Hepatocyte (in vitro differentiated cells): Measurements from ENCODE around the gene LRRC28. TPM values are rescaled to one million over a fixed set of nuclear protein-coding genes. Genes with fewer than 3 reads are reported as not detected.
A peak's percentile ranks its signal among the peaks of the same experiment; 100 is the strongest.

Experiments
- DNase-seq: peaks from one replicate; pipeline ENCODE4 v3.0.0-alpha.2; 2016; ENCODE audit warnings: low spot score
- H2AFZ ChIP-seq: fragments of 200-600 bp; sonication (generic); 2 replicates; pipeline ENCODE4 v1.6.0; 2016; ENCODE audit warnings: antibody characterized with exemption, mild to moderate bottlenecking
- H3K27ac ChIP-seq: fragments of 200-600 bp; sonication (generic); 2 replicates; pipeline ENCODE4 v1.5.1; 2016; ENCODE audit warnings: mild to moderate bottlenecking
- H3K27me3 ChIP-seq: fragments of 200-600 bp; sonication (generic); 2 replicates; pipeline ENCODE4 v1.6.1; 2016
- H3K36me3 ChIP-seq: fragments of 200-600 bp; sonication (generic); replicated peaks from 2 replicates; pipeline ENCODE4 v1.5.1; 2016; ENCODE audit warnings: low read depth; ENCODE audit not compliant: insufficient read depth
- H3K4me1 ChIP-seq: fragments of 200-600 bp; sonication (generic); 2 replicates; pipeline ENCODE4 v1.5.1; 2016; ENCODE audit warnings: mild to moderate bottlenecking, moderate library complexity; ENCODE audit not compliant: insufficient read depth
- H3K4me2 ChIP-seq: fragments of 200-600 bp; sonication (generic); 2 replicates; pipeline ENCODE4 v1.6.0; 2016
- H3K4me3 ChIP-seq: fragments of 200-600 bp; sonication (generic); 2 replicates; pipeline ENCODE4 v1.5.1; 2016; ENCODE audit warnings: mild to moderate bottlenecking
- H3K79me2 ChIP-seq: fragments of 200-600 bp; sonication (generic); 2 replicates; pipeline ENCODE4 v1.6.0; 2017; ENCODE audit warnings: mild to moderate bottlenecking
- H3K9me2 ChIP-seq: fragments of 200-600 bp; sonication (generic); replicated peaks from 2 replicates; pipeline ENCODE4 v1.6.0; 2017; ENCODE audit warnings: mild to moderate bottlenecking; ENCODE audit not compliant: insufficient read depth
- H3K9me3 ChIP-seq: fragments of 200-600 bp; sonication (generic); 2 replicates; pipeline ENCODE4 v1.5.1; 2016; ENCODE audit warnings: low read depth, mild to moderate bottlenecking
- H4K20me1 ChIP-seq: fragments of 200-600 bp; sonication (generic); 2 replicates; pipeline ENCODE4 v1.6.0; 2016; ENCODE audit warnings: mild to moderate bottlenecking; ENCODE audit not compliant: insufficient read depth, poor library complexity, severe bottlenecking
- EZH2 ChIP-seq: fragments of 200-600 bp; sonication (generic); IDR thresholded peaks from 2 replicates; pipeline ENCODE4 v1.6.1; 2016; ENCODE audit warnings: antibody characterized with exemption, mild to moderate bottlenecking, borderline replicate concordance
- EZH2phosphoT487 ChIP-seq: fragments of 200-600 bp; sonication (generic); IDR thresholded peaks from one replicate; pipeline ENCODE4 v1.6.1; 2018; ENCODE audit warnings: antibody characterized with exemption, mild to moderate bottlenecking, low read depth, moderate library complexity; ENCODE audit not compliant: unreplicated experiment, severe bottlenecking
- WGBS: methylation state at CpG from one replicate; pipeline ENCODE4 v1.1.6; 2016; ENCODE audit warnings: low lambda C conversion rate; ENCODE audit errors: missing lambda C conversion rate; 5-methylcytosine and 5-hydroxymethylcytosine counted together
- polyA plus RNA-seq: library from polyadenylated mRNA; unstranded; fragments of >200 nt; fragmentation: Nextera tagmentation; extraction: Ambion mirVana; gene quantifications from 2 replicates; pipeline ENCODE4 v1.2.1, GENCODE V29; 2016
- total RNA-seq: library from RNA; depleted of rRNA; stranded (reverse); fragments of >200 nt; gene quantifications from 2 replicates; pipeline ENCODE4 v1.2.3, GENCODE V29; 2014
- TF ChIP-seq, protein P1 (sequence below): fragments of 200-600 bp; sonication (generic); IDR thresholded peaks from 2 replicates; pipeline ENCODE4 v1.5.1; 2016; ENCODE audit warnings: antibody characterized with exemption, mild to moderate bottlenecking; ENCODE audit not compliant: poor library complexity

The LRRC28 gene
- total and polyA plus RNA-seq, 2 experiments from 2014 or later, result 32.1 to 55.5 TPM

DNA sequence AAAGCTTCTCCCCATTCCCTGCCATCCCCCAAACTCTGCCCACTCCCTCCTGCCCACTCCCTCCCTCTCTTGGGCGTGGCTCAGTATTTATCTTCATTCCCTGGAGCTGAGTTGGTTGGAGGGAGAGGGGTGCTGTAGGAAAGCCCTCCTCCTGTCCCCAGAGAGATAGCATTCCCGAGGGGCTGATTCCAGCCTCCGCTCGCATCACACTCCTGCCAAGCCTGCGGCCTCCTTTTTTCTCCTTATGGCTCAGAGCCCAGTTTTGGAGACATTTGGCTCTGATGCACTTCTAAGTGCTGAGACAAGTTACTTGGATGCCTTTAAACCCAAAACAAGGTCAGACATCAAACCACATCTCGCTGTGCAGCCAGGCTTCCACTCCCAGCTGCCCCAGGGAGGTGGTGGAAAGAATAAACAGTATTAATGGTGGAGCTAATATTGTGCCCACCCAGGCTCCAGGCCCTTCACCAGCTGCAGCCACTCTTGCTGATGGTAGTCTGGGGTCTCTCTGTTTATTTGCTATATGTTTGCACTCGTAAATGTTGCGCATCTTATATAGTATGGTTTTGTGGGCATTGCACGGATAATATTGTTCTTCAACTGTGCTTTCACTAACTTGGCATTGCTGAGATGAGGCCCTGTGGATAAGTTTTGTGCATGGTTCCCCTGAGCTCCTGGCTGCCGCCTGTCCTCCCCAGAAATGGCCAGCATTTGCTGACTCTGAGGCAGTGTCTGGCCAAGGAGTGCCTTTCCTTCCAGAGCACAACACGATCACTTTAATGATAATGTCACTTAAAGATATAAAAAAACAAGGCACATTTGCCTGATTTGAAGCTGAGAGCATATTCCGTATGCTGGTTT is 157.2 kb downstream of the LRRC28 start:
- H3K27me3 ChIP-seq, result no peaks in the 10 kb centered on the region
- H3K79me2 ChIP-seq, result no peaks in the 10 kb centered on the region
- peak overlapping the region; percentile 27 for H3K27ac ChIP-seq
- WGBS, result 62% methylated on average over 12 of the region's 12 CpGs
- peaks cover 8% of the 10 kb centered on the region for H3K4me1 ChIP-seq
- H4K20me1 ChIP-seq, result no peaks in the 10 kb centered on the region
- H3K36me3 ChIP-seq, result no peaks in the 10 kb centered on the region
- no peaks in the 10 kb centered on the region for H3K9me3 ChIP-seq
- H3K4me2 ChIP-seq, result peak overlapping the region; percentile 8
- H2AFZ ChIP-seq, result no peak overlapping the region
- TF ChIP-seq EZH2phosphoT487, result no peak
- TF ChIP-seq, protein P1, sequence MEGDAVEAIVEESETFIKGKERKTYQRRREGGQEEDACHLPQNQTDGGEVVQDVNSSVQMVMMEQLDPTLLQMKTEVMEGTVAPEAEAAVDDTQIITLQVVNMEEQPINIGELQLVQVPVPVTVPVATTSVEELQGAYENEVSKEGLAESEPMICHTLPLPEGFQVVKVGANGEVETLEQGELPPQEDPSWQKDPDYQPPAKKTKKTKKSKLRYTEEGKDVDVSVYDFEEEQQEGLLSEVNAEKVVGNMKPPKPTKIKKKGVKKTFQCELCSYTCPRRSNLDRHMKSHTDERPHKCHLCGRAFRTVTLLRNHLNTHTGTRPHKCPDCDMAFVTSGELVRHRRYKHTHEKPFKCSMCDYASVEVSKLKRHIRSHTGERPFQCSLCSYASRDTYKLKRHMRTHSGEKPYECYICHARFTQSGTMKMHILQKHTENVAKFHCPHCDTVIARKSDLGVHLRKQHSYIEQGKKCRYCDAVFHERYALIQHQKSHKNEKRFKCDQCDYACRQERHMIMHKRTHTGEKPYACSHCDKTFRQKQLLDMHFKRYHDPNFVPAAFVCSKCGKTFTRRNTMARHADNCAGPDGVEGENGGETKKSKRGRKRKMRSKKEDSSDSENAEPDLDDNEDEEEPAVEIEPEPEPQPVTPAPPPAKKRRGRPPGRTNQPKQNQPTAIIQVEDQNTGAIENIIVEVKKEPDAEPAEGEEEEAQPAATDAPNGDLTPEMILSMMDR, result no peak
- TF ChIP-seq EZH2, result no peak
- H3K9me2 ChIP-seq, result no peaks in the 10 kb centered on the region
- no peak for DNase-seq
- H3K4me3 ChIP-seq, result no peak overlapping the region

DNA sequence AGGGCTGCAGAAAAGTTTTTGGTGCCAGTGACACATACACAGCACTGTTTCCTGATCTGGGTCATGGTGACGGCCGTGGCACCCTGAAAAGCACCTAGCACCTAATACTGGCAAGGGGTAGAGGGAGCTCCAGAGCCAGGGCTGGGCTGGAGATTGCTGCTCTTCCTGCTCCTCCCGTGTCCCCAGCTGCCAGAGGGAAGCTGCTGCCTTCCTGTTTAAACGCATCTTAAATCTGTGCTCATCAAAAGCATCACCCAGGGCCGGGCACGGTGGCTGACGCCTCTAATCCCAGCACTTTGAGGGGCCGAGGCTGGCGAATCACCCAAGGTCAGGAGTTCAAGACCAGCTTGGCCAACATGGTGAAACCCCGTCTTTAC is 157.8 kb downstream of the LRRC28 start:
- Histone ChIP-seq H3K4me2 (peak overlapping the region; percentile 8), H3K79me2 (no peaks in the 10 kb centered on the region), H4K20me1 (no peaks in the 10 kb centered on the region), H3K27ac (peak overlapping the region; percentile 27), H3K9me3 (no peaks in the 10 kb centered on the region), H3K36me3 (no peaks in the 10 kb centered on the region), H2AFZ (no peak overlapping the region), H3K9me2 (no peaks in the 10 kb centered on the region), H3K27me3 (no peaks in the 10 kb centered on the region), H3K4me3 (no peak overlapping the region), H3K4me1 (peaks cover 8% of the 10 kb centered on the region)
- peak; percentile 72 for DNase-seq
- TF ChIP-seq, protein P1, result peak; percentile 50
- TF ChIP-seq EZH2phosphoT487 (no peak), EZH2 (no peak)
- 31% methylated on average over 10 of the region's 10 CpGs for WGBS

DNA sequence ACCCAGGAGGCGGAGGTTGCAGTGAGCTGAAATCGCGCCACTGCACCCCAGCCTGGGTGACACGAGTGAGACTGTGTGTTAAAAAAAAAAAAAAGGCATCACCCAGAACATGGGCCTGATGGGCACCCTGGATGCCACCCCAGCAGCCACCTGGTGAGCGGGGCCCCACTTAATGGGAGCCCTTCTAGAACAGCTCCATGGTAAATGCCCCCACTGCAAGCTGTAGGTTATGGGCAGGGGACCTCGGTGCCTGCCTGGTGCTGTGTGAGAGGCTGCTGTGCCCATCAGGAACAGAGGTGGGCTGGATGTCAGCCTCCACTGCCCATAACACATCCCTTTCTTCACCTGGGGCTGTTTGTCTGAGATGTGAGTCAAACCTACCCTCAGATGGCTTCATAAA is 158.3 kb downstream of the LRRC28 start:
- WGBS, result 99% methylated on average over 6 of the region's 6 CpGs

More for the DNA sequence above, 158.3 kb downstream of the LRRC28 start:
- no peak for DNase-seq
- no peak overlapping the region for H2AFZ ChIP-seq
- no peaks in the 10 kb centered on the region for H3K9me3 ChIP-seq
- no peak overlapping the region for H3K4me3 ChIP-seq
- H3K27me3 ChIP-seq, result no peaks in the 10 kb centered on the region
- H3K9me2 ChIP-seq, result no peaks in the 10 kb centered on the region
- peaks cover 8% of the 10 kb centered on the region for H3K4me1 ChIP-seq
- TF ChIP-seq EZH2, result no peak
- no peak for TF ChIP-seq EZH2phosphoT487
- TF ChIP-seq, protein P1, result no peak
- no peaks in the 10 kb centered on the region for H4K20me1 ChIP-seq
- no peak overlapping the region for H3K27ac ChIP-seq
- H3K4me2 ChIP-seq, result peak overlapping the region; percentile 8
- H3K36me3 ChIP-seq, result no peaks in the 10 kb centered on the region
- H3K79me2 ChIP-seq, result no peaks in the 10 kb centered on the region
